Ovary (tissue), 3 donors: Measurements from ENCODE around the gene MARCHF3.

Experiments
- POLR2A ChIP-seq: fragments of 450-650 bp; IDR thresholded peaks from one replicate; pipeline ENCODE4 v1.6.1; 2017; ENCODE audit warnings: antibody characterized with exemption, mild to moderate bottlenecking, moderate library complexity
- TF ChIP-seq, protein P1 (sequence below), 3 donors: fragments of 450-650 bp in 2 of 3; fragments of 200-600 bp in 1 of 3; IDR thresholded peaks; one replicate each; pipeline versions ENCODE4 v1.5.1 to v1.8.0; 2016 to 2022; ENCODE audit warnings: antibody characterized with exemption in 3 of 3, mild to moderate bottlenecking in 1 of 3
- donor health status: DM: no; HTN: no; CAD: no.

DNA sequence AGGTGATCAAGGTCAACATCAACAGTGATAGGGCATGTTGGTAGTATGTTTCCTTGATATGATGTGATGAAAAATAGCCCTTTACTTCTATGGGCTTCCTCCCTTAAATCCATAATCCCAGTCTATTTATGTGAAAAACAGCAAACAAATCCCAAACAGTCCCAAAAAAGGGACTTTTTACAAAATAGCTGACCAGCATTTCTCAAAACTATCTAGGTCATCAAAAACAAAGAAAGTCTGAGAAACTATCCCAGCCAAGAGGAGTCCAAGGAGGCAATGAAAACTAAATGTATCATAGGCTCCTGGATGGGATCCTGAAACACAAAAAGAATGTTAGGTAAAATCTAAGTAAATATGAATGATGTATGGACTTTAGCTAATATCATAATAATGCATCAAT lies 71.2 kb downstream of the MARCHF3 start:
- no peak for TF ChIP-seq POLR2A
- TF ChIP-seq, protein P1, sequence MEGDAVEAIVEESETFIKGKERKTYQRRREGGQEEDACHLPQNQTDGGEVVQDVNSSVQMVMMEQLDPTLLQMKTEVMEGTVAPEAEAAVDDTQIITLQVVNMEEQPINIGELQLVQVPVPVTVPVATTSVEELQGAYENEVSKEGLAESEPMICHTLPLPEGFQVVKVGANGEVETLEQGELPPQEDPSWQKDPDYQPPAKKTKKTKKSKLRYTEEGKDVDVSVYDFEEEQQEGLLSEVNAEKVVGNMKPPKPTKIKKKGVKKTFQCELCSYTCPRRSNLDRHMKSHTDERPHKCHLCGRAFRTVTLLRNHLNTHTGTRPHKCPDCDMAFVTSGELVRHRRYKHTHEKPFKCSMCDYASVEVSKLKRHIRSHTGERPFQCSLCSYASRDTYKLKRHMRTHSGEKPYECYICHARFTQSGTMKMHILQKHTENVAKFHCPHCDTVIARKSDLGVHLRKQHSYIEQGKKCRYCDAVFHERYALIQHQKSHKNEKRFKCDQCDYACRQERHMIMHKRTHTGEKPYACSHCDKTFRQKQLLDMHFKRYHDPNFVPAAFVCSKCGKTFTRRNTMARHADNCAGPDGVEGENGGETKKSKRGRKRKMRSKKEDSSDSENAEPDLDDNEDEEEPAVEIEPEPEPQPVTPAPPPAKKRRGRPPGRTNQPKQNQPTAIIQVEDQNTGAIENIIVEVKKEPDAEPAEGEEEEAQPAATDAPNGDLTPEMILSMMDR (IDR thresholded peaks at IDR 0.05): no peak
